ENCODE measurements around the gene APBA1. TPM values are rescaled to one million over a fixed set of nuclear protein-coding genes. Genes with fewer than 3 reads are reported as not detected.

APBA1 gene
- 0.09 to 0.34 TPM (median 0.17 TPM) in 5 replicates for total RNA-seq (2022; extraction: Qiagen RNA extraction)

DNA sequence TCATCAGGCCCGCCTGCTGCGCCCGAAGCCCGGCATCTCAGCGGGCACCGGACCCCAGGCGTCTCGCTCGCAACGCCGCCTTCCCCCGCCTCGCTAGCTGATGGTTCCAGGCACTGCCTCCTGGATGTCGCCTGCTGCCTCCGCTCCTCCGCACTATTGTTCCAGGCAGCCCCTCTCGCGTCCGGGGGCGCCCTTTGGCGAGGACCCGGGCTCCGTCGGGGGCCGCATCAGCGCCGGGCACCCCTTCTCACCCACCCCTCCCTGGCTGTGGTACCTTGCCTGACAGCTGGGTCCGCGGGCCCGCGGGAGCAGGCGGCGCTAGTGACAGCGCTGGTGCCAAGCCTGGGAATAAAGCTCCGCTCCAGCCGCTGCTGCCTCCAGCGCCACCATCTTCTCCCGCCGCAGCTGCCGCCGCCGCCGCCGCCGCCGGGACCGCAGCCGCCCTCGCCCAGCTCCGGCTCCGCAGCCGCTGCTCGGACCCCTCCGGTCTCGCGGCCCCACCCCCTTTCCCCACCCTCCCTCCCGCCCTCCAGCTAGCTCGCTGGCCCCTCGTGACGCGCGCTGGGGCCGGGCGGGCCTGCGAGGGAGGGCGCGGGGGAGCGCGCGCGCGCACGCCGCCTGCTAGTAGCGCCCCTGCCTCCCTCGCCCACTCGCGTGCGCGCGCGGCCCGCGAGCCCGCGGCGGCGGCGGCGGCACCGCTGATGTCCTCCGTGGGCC, at the start of gene APBA1:
Gene APBA1, minus strand, starts transcription at position 493 of the 717 bp plus-strand sequence.

Other genes with a start within 250 kb of the APBA1 start
- 10.4 to 16.9 TPM (median 15.5 TPM) in 5 replicates for gene PTAR1, start 87.6 kb upstream of the APBA1 start, total RNA-seq (2022; extraction: Qiagen RNA extraction)
- 0.26 TPM in 1 of 5 replicates, not detected in the others for gene CFAP95, start 148.4 kb upstream of the APBA1 start, total RNA-seq (2022; extraction: Qiagen RNA extraction)